KG1 (cell line): Measurements from ENCODE around the gene RANBP3.
"Not testable (repeated sequence)": the region's sequence is repeated elsewhere in the genome, so short reads cannot be mapped to it uniquely, and the experiment has no call there.

Experiments used
- DNase-seq: peaks from one replicate; lab custom pipeline; 2025; lab: John Stamatoyannopoulos, UW

Gene RANBP3

DNA sequence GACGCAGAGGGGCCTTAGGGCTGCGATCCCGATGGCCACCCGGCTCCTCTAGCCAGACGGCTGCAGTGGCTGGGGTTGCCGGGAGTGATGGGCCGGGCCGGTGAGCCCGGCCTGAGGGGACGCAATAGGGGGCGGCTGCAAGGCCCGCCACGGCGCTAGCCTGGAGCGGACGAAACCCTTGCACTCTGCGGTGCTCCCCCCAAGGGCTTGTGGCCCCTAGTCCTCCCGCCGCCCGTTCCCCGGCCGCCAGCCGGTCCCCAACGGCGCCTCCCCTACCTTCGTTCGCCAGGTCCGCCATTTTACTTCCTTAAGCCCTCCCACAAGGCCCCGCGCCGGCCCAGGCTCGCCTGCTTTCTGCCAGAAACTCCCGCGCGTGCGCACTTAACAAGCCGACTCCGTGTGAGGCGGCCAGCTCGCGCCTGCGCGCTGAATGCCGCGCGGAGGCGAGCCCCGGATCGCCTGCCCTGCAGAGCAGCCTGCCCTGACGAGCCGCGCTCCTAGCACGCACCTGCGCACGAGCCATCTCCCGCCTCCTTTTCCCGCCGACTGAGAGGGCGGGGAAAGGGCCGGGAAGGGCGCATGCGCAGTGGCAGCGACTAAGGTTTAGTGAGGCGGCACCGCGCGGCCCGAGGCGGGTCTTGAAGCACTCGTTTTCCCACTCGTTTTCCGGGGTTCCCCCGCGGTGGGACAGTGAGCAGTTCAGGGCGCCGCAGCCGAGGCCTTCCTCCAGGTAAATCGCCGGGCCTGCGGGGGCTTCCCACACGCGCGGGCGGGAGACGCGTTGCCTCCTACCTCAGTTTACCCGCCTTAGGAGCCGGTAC lies at the start of gene RANBP3:
RANBP3 (minus strand) TSS at position 356 of the 821 bp plus-strand sequence; CDS start at position 298, 58 bp downstream.
- DNase-seq: peak; percentile 99

GRCh38 chr19:6026390-6027227 lies 48.7 kb upstream of the RANBP3 start:
- no peak for DNase-seq

DNA sequence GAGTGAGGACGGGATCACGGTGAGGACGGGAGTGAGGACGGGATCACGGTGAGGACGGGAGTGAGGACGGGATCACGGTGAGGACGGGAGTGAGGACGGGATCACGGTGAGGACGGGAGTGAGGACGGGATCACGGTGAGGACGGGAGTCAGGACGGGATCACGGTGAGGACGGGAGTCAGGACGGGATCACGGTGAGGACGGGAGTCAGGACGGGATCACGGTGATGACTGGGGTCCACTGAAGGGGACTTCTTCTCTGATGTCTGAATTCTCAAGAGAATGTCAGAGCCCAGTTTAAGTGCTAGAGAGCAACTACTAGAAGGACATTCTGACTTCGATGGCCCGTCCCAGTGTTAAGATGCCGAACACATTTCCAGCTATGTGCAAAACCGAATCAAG lies 46.8 kb upstream of the RANBP3 start:
- DNase-seq: not testable (repeated sequence)

GRCh38 chr19:6023936-6024335 lies 46.0 kb upstream of the RANBP3 start:
- no peak for DNase-seq

- DNase-seq: no peak
These were observed 45.2 kb upstream of the RANBP3 start for GRCh38 chr19:6023085-6023682.

GRCh38 chr19:6022570-6023064 lies 44.7 kb upstream of the RANBP3 start:
- DNase-seq: no peak

- DNase-seq: peak; percentile 1
These were observed 44.1 kb upstream of the RANBP3 start for GRCh38 chr19:6021878-6022569.

DNA sequence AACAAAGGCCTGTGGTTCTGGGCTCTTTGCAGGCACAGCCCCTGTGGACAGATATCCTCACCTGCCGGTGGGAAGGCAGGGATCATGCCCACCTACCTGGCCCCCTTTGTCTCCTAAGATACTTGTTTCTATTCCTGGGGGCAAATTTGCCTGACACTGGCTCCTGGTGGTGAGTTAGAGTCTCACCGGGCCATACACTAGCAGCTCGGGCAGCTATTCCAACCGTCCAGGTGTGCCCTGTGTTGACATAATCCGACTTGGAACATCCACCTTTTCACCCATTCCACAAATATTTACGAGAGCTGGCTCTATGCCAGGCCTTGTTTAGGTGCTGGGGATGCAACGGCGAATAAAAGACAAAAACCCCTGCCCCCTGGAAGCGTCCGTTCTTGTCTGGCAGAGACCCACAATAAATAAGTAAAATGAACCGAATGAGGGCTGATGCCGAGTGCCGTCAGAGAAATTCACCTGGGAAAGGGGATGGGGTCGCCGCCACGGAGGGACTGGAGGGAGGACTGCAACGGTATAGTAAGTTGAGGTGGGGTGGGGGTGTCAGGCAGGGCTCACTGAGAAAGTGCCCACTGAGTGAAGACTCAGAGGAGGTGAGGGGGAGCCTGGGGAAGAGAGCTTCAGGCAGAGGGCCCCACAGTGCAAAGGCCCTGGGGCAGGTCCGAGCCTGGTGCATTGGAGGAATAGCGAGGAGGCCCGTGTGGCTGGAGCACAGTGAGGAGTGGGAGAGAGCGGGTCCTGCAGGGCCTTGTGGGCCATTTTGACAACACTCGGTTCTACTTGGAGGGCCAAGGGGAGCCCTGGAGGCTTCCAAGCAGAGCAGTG lies 43.2 kb upstream of the RANBP3 start:
- DNase-seq: no peak

- DNase-seq: no peak
These were observed 42.4 kb upstream of the RANBP3 start for GRCh38 chr19:6020166-6020882.

GRCh38 chr19:6018786-6019185 lies 40.8 kb upstream of the RANBP3 start:
- DNase-seq: no peak

GRCh38 chr19:6017576-6017975 lies 39.6 kb upstream of the RANBP3 start:
- DNase-seq: no peak

GRCh38 chr19:6015841-6016545 lies 38.1 kb upstream of the RANBP3 start:
- no peak for DNase-seq

DNA sequence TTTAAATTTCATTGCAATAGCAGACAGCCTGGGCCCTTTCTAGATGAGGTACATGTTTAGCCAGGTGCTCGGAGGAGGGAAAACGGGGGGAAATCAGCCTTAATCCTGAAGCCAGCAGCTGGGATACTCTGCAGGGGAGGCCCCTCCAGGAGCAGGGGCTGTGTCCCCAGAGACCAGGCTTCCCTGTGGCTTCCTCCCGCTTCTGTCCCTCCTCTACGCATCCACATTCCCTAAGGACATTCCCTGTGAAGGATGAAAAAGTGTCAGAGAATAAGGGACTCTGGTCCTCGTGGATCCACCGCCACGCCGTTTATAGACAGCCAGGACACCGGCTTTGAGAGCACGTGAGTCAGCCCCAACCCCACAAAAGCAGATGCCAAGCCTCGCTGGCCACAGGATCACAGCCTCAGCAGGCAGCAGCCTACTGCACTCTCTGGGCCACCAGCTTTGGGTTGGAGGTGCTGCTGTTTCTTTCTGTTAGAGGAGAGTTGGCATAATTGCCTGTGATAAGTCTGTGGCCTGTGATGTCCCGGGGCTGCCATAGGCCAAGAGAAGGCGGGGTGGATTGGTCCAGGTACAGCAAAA lies 36.7 kb upstream of the RANBP3 start:
- DNase-seq: no peak

DNA sequence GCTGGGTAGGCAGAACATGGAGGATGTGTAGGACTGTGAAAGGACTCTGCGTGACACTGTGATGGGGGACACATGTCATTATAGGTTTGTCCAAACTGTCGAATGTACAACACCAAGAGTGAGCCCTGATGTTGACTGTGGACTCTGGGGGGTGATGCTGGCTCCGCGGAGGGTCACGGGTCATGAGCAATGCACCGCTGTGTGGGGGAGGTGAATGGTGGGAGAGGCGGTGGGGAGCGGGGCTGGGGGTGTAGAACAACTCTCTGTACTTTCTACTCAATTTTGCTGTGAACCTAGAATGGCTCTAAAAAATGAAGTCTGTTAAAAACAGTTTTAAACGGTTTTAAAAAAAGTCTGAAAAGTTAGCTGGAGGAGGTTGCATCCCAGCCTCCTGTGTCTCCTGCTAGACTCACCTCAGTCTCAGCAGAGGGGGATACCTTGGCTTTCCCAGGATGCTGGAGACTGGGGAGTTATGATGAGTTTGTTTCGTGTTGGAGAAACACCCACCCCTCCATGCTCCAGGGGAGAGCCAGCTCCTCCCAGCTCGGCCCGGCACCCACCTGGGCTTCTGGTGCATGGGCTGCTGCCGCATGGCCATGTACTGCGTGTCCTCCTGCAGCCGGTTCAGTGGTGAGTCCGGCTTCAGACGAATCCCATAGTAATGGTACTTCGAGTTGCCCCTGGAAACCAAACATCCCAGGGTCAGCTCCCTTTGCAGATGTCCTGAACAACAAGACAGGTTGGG lies 34.7 kb upstream of the RANBP3 start:
- no peak for DNase-seq

GRCh38 chr19:6011794-6012193 lies 33.9 kb upstream of the RANBP3 start:
- DNase-seq: no peak

DNA sequence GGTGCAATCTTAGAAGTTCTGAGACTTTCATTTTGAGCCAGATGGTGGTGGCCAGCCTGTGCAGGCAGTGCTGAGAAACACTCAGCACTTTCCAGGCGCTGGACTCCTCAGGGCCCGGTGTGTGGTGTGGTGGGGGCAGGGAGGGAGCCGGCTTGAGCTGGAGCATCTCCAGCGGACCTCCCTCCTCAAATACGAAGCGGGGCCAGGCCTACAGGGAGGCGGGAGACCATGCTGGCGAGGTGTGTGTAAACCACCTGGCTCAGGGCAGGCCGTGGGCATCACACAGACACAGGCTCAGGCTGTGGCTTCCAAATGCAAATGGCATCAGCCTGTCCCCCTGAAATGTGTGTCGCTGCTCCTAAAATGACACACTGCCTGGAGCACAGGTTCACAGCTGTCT lies 33.3 kb upstream of the RANBP3 start:
- no peak for DNase-seq

GRCh38 chr19:6010107-6010506 lies 32.2 kb upstream of the RANBP3 start:
- DNase-seq: no peak

DNA sequence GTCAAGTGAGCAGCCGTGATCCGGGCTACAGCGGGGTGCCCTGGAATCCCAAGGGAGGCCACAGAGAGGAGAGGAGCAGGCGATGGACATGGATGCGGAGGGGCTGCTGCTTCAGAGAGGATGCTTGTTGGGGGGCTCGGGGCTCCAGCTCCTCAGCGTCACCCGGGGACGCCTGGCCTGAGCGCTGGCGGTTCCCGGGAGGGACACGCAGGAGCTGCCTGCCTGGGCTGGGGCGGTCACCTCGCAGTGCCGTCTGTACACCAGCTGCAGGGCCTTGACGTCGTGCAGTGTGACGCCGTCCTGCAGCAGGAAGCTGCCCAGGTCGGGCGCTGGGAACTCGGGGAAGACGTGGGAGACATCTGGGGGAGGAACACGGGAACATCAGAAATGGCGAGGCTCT lies 29.9 kb upstream of the RANBP3 start:
- no peak for DNase-seq

DNA sequence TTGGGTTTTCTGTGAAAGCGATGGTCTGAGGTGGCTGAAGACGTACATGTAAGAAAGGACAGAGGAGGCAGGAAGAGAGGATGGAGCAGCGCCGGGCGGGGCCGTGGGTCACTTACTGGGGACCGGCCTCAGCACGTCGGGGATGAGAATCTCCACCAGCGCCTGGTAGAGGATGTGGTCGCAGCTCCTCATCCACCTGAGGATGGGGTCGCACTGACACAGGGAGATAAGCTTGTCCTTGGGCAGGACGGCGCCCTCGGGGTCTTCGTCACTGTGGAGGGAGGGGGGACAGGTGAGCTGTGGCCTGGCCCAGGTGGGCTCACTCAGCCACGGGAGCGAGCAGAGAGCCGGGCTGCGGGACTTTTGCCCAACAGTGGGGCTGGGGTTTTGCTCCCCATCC lies 29.0 kb upstream of the RANBP3 start:
- no peak for DNase-seq
